Smooth muscle cell (in vitro differentiated cells): ENCODE data around the gene EHBP1. TPM values are rescaled to one million over a fixed set of nuclear protein-coding genes. Genes with fewer than 3 reads are reported as not detected.

Experiments used
- DNase-seq: peaks from one replicate; lab custom pipeline; 2025; ENCODE audit not compliant: unreplicated experiment; lab: John Stamatoyannopoulos, UW
- H2AFZ ChIP-seq: fragments of 200-600 bp; sonication (generic); 2 replicates; pipeline ENCODE4 v1.6.0; 2016; ENCODE audit warnings: antibody characterized with exemption, low read depth, mild to moderate bottlenecking
- H3F3A ChIP-seq: fragments of 200-600 bp; sonication (generic); 2 replicates; pipeline ENCODE4 v1.6.0; 2017; ENCODE audit warnings: antibody characterized with exemption, low read depth
- H3K27ac ChIP-seq: fragments of 200-600 bp; sonication (generic); 2 replicates; pipeline ENCODE4 v1.5.1; 2016; ENCODE audit warnings: low read depth, mild to moderate bottlenecking
- H3K27me3 ChIP-seq: fragments of 200-600 bp; sonication (generic); 2 replicates; pipeline ENCODE4 v1.6.1; 2016; ENCODE audit warnings: low read depth, mild to moderate bottlenecking
- H3K36me3 ChIP-seq: fragments of 200-600 bp; sonication (generic); 2 replicates; pipeline ENCODE4 v1.5.1; 2016; ENCODE audit warnings: low read depth
- H3K4me1 ChIP-seq: fragments of 200-600 bp; sonication (generic); 2 replicates; pipeline ENCODE4 v1.5.1; 2016; ENCODE audit warnings: low read depth
- H3K4me2 ChIP-seq: fragments of 200-600 bp; sonication (generic); 2 replicates; pipeline ENCODE4 v1.6.0; 2016; ENCODE audit warnings: mild to moderate bottlenecking
- H3K4me3 ChIP-seq: fragments of 200-600 bp; sonication (generic); 2 replicates; pipeline ENCODE4 v1.5.1; 2016; ENCODE audit warnings: mild to moderate bottlenecking
- H3K79me2 ChIP-seq: fragments of 200-600 bp; sonication (generic); 2 replicates; pipeline ENCODE4 v1.6.0; 2016; ENCODE audit warnings: low read depth, mild to moderate bottlenecking
- H3K9ac ChIP-seq: fragments of 200-600 bp; sonication (generic); 2 replicates; pipeline ENCODE4 v1.6.0; 2016; ENCODE audit warnings: low read depth
- H3K9me3 ChIP-seq: fragments of 200-600 bp; sonication (generic); replicated peaks from 2 replicates; pipeline ENCODE4 v1.5.1; 2016; ENCODE audit warnings: low read depth
- H4K20me1 ChIP-seq: fragments of 200-600 bp; sonication (generic); 2 replicates; pipeline ENCODE4 v1.6.0; 2016; ENCODE audit warnings: low read depth
- CTCF ChIP-seq: fragments of 200-600 bp; sonication (generic); IDR thresholded peaks from 2 replicates; pipeline ENCODE4 v1.5.1; 2017; ENCODE audit warnings: borderline replicate concordance, mild to moderate bottlenecking, antibody characterized with exemption; ENCODE audit not compliant: insufficient read depth, poor library complexity, severe bottlenecking
- WGBS: methylation state at CpG from one replicate; pipeline ENCODE4 v1.1.7; 2016; ENCODE audit warnings: low lambda C conversion rate; 5-methylcytosine and 5-hydroxymethylcytosine counted together
- polyA plus RNA-seq: library from polyadenylated mRNA; unstranded; fragments of >200 nt; fragmentation: Nextera tagmentation; extraction: Ambion mirVana; gene quantifications from 2 replicates; pipeline ENCODE4 v1.2.1, GENCODE V29; 2016
- total RNA-seq: library from RNA; depleted of rRNA; stranded (reverse); fragments of >200 nt; gene quantifications from 2 replicates; pipeline ENCODE4 v1.2.3, GENCODE V29; 2014

EHBP1 gene
- total and polyA plus RNA-seq, 2 experiments from 2014 or later = 9.3 to 45.9 TPM

GRCh38 chr2:62741127-62741526 is 35.6 kb downstream of the EHBP1 start:
- H3K9ac ChIP-seq = no peak overlapping the region
- no peak overlapping the region for H3K4me3 ChIP-seq
- H3K27ac ChIP-seq = no peak overlapping the region
- no peaks in the 10 kb centered on the region for H3K4me1 ChIP-seq
- WGBS = 95% methylated on average over 3 of the region's 3 CpGs
- peaks cover 82% of the 10 kb centered on the region for H3K79me2 ChIP-seq
- no peak for DNase-seq
- H2AFZ ChIP-seq = no peak overlapping the region
- no peaks in the 10 kb centered on the region for H3F3A ChIP-seq
- H3K27me3 ChIP-seq = no peaks in the 10 kb centered on the region
- no peaks in the 10 kb centered on the region for H3K9me3 ChIP-seq
- H4K20me1 ChIP-seq = peaks cover 75% of the 10 kb centered on the region
- no peak overlapping the region for H3K4me2 ChIP-seq
- no peak for TF ChIP-seq CTCF
- no peaks in the 10 kb centered on the region for H3K36me3 ChIP-seq

GRCh38 chr2:62741954-62742722 is 36.6 kb downstream of the EHBP1 start:
- Histone ChIP-seq H2AFZ (no peak overlapping the region), H3K79me2 (peaks cover 84% of the 10 kb centered on the region), H3K4me1 (no peaks in the 10 kb centered on the region), H3K36me3 (no peaks in the 10 kb centered on the region), H3F3A (no peaks in the 10 kb centered on the region), H4K20me1 (peaks cover 77% of the 10 kb centered on the region), H3K27me3 (no peaks in the 10 kb centered on the region), H3K27ac (no peak overlapping the region), H3K4me2 (no peak overlapping the region), H3K9me3 (no peaks in the 10 kb centered on the region), H3K4me3 (no peak overlapping the region), H3K9ac (no peak overlapping the region)
- no peak for TF ChIP-seq CTCF
- no peak for DNase-seq
- 93% methylated on average over 1 of the region's 1 CpG for WGBS

GRCh38 chr2:62743506-62743905 is 38.0 kb downstream of the EHBP1 start:
- Histone ChIP-seq H3K79me2 (peaks cover 87% of the 10 kb centered on the region), H3K36me3 (no peaks in the 10 kb centered on the region), H3K27me3 (no peaks in the 10 kb centered on the region), H2AFZ (no peak overlapping the region), H3K27ac (no peak overlapping the region), H3K9ac (no peak overlapping the region), H3K4me2 (no peak overlapping the region), H3K4me1 (no peaks in the 10 kb centered on the region), H3K4me3 (no peak overlapping the region), H4K20me1 (peaks cover 74% of the 10 kb centered on the region), H3F3A (no peaks in the 10 kb centered on the region), H3K9me3 (no peaks in the 10 kb centered on the region)
- DNase-seq = no peak
- no peak for TF ChIP-seq CTCF
- WGBS = 98% methylated on average over 2 of the region's 2 CpGs

- WGBS = 86% methylated on average over 3 of the region's 3 CpGs
- Histone ChIP-seq H3K27ac (no peak overlapping the region), H3K27me3 (no peaks in the 10 kb centered on the region), H3K4me1 (no peaks in the 10 kb centered on the region), H3K36me3 (no peaks in the 10 kb centered on the region), H3K9ac (no peak overlapping the region), H3F3A (no peaks in the 10 kb centered on the region), H3K79me2 (peaks cover 79% of the 10 kb centered on the region), H2AFZ (no peak overlapping the region), H3K4me2 (no peak overlapping the region), H4K20me1 (peaks cover 63% of the 10 kb centered on the region), H3K9me3 (no peaks in the 10 kb centered on the region), H3K4me3 (no peak overlapping the region)
- no peak for DNase-seq
- no peak for TF ChIP-seq CTCF
Measured at GRCh38 chr2:62744603-62745002, 39.1 kb downstream of the EHBP1 start.
